D341Med (cell line): ENCODE measurements around the gene TXLNB.
"Not testable (repeated sequence)": the region's sequence is repeated elsewhere in the genome, so short reads cannot be mapped to it uniquely, and the experiment has no call there.

Experiments used
- DNase-seq: peaks from one replicate; pipeline ENCODE4 v3.0.0; 2012; ENCODE audit warnings: low spot score

The TXLNB gene

GRCh38 chr6:139234193-139234592 lies 57.6 kb downstream of the TXLNB start:
- not testable (repeated sequence) for DNase-seq

GRCh38 chr6:139231206-139231605 lies 60.6 kb downstream of the TXLNB start:
- no peak for DNase-seq

DNA sequence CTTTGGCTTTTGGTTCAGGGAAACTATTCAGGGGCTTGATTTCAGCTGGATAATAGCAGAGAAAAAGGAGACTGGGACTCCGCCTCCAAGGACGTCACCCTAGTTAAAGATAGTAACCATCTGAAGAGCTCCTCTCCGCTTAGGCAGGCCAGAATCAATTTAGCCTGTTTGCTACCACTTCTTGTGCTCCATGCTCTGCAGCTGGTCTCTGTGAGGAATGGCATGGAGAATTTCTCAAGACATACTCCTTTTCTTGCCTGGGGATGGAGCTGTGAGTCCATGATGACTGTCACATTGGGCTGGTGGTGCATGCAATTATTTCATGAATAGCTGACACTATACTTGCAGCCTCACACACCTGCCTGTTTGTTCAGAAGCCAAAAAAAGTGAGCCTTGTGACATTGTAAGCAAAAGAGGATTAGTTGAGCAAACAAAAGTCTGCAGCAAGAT lies 61.4 kb downstream of the TXLNB start:
- no peak for DNase-seq

GRCh38 chr6:139228387-139228786 lies 63.4 kb downstream of the TXLNB start:
- not testable (repeated sequence) for DNase-seq

DNA sequence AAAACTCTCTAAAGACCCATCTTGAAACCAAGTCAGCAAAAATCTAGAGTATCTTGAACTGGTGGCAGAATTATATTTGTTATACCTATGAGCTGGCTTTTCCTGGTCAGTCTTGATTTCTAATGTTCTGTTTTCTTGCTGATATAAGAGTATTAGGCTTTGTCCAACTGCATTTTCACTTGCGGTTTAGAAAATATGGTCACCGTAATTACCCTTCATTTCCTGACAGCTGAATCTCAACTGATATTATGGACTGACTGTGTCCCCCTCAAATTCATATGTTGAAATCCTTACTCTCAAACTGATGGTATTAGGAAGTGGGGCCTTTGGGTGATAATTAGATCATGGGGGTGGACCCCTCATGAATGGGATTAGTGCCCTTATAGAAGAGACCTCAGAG lies 72.1 kb downstream of the TXLNB start:
- DNase-seq: no peak

DNA sequence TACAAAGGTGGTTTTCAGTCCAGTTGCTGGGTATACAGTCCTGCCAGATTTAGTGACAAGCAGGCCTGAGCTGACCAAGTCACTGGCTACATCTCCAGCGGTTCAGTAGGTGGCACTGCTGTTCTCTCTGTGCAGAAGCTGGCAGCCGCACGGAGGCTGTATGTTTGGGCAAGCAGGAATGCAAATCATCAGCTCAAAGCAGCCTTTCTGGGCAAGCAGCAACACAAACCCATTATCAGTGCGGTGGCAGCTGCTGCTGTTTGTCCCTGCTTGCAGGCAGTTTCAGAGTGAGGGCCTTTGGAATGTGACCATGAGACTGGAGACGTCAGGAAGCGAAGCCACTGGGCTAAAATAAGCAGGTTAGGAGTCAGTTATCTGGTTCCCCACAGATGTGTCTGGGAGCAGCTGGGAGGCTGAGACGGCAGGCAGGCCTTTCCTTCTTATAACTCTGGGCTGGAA lies 72.5 kb downstream of the TXLNB start:
- DNase-seq: peak; percentile 74

DNA sequence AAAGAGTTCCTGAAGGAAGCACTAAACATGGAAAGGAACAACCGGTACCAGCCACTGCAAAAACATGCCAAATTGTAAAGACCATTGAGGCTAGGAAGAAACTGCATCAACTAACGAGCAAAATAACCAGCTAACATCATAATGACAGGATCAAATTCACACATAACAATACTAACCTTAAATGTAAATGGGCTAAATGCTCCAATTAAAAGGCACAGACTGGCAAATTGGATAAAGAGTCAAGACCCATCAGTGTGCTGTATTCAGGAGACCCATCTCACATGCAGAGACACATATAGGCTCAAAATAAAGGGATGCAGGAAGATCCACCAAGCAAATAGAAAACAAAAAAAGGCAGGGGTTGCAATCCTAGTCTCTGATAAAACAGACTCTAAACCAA lies 79.3 kb downstream of the TXLNB start:
- not testable (repeated sequence) for DNase-seq

- not testable (repeated sequence) for DNase-seq
Observed at GRCh38 chr6:139210766-139211165, 81.0 kb downstream of the TXLNB start.

DNA sequence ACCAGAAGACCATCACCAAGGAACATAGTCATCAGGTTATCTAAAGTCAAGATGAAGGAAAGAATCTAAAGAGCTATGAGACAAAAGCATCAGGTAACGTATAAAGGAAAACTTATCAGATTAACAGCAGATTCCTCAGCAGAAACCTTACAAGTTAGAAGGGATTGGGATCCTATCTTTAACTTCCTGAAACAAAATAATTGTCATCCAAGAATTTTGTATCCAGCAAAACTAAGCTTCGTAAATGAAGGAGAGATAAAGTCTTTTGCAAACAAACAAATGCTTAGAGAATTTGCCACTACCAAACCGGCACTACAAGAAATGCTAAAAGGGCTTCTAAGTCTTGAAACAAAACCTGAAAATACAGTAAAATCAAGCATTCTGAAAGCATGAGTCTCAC lies 86.0 kb downstream of the TXLNB start:
- DNase-seq: no peak

DNA sequence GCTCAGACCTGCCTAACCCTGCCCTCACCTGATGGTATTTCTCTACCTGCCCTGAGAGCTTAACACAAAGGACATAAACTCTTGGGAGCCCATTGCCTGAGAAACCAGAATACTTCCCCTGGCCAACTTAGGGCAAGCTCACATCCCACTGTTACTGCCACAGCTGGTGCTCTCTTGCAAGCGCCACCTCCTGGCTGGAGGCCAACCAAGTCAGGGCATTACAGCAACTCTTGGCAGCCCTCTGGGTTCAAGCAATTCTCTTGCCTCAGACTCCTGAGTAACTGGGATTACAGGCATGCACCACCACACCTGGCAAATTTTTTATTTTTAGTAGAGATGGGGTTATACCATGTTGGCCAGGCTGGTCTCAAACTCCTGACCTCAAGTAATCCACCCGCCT lies 86.8 kb downstream of the TXLNB start:
- DNase-seq: no peak

DNA sequence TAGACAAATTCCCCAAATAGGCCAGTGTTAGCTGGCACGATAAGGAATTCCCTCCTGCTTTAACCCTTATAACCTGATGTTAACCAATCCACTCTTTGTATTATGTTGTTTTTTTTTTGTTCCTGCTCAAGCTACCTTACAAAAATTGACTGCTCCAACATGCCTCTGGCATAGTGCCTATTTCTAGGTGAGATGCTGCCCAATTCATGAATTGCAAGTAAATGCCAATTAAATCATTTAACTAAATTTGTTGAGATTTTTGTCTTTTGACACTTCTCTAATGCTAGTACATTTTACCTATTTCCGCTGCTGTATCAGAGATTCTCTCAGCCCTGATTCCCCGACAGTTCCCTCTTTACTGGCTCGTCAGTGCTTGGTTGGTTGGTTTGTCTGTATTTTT lies 90.4 kb downstream of the TXLNB start:
- DNase-seq: no peak

GRCh38 chr6:139198529-139199288 lies 93.1 kb downstream of the TXLNB start:
- no peak for DNase-seq

DNA sequence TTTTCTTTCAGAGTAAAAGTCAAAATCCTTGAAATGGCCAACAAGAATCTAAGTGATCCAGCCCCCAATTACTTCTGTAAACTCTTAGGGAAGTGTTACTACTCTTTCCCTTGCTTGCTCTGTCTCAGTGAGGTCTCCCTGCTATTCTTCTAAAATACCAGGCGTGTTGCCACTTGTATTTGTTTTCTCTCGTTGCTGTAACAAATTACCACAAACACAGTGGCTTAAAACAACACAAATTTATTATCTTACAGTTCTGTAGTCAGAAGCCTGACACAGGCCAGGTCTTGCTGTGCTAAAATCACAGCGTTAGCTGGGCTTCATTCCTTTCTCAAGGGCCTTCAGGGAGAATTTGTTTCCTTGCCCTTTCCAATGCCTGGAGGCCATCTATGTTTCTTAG lies 97.1 kb downstream of the TXLNB start:
- no peak for DNase-seq
